Sigmoid colon (tissue), 4 donors: ENCODE results near the gene SMARCC2.

Source experiments
- POLR2AphosphoS5 ChIP-seq, 4 donors: sonication (generic); formaldehyde crosslinking; IDR thresholded peaks; one replicate each; pipeline ENCODE4 v1.6.1; 2017; ENCODE audit warnings: antibody characterized with exemption in 4 of 4
- TF ChIP-seq, protein P1 (sequence below), 4 experiments: fragments of 450-650 bp in 3 of 4; fragments of 200-600 bp in 1 of 4; IDR thresholded peaks; one replicate each; pipeline ENCODE4 v1.5.1; 2016 to 2019; ENCODE audit warnings: antibody characterized with exemption in 4 of 4, mild to moderate bottlenecking in 3 of 4, moderate library complexity in 2 of 4

GRCh38 chr12:56213878-56214277 lies 24.6 kb upstream of the SMARCC2 start:
- TF ChIP-seq, protein P1, sequence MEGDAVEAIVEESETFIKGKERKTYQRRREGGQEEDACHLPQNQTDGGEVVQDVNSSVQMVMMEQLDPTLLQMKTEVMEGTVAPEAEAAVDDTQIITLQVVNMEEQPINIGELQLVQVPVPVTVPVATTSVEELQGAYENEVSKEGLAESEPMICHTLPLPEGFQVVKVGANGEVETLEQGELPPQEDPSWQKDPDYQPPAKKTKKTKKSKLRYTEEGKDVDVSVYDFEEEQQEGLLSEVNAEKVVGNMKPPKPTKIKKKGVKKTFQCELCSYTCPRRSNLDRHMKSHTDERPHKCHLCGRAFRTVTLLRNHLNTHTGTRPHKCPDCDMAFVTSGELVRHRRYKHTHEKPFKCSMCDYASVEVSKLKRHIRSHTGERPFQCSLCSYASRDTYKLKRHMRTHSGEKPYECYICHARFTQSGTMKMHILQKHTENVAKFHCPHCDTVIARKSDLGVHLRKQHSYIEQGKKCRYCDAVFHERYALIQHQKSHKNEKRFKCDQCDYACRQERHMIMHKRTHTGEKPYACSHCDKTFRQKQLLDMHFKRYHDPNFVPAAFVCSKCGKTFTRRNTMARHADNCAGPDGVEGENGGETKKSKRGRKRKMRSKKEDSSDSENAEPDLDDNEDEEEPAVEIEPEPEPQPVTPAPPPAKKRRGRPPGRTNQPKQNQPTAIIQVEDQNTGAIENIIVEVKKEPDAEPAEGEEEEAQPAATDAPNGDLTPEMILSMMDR (IDR thresholded peaks at IDR 0.05), result no peak
- no peak for TF ChIP-seq POLR2AphosphoS5 (IDR thresholded peaks at IDR 0.05)
